Measurements from ENCODE around the gene PCDHGB1. TPM values are rescaled to one million over a fixed set of nuclear protein-coding genes. Genes with fewer than 3 reads are reported as not detected.
"Not testable (repeated sequence)": the region's sequence is repeated elsewhere in the genome, so short reads cannot be mapped to it uniquely, and the experiment has no call there.

The PCDHGB1 gene
- total RNA-seq, 4 donors from 2014 or later, result 3.9 to 7.5 (median 6.0) TPM

GRCh38 chr5:141374627-141375026 lies 24.7 kb downstream of the PCDHGB1 start:
- Histone ChIP-seq H3K4me3 (replicated peaks in 1 of 3) (no peak overlapping the region), H3K27ac (no peak overlapping the region), H3K9me3 (no peaks in the 10 kb centered on the region), H3K4me1 (no peaks in the 10 kb centered on the region), H3K27me3 (no peaks in the 10 kb centered on the region), H3K36me3 (no peaks in the 10 kb centered on the region)
- TF ChIP-seq POLR2A (IDR thresholded peaks at IDR 0.05) (no peak), CTCF (IDR thresholded peaks at IDR 0.05) (no peak)
- intact Hi-C loops (cut with DNase I), result no loop called here
- DNase-seq, result peak; percentile 23 to 32
- 46 to 56% methylated on average over 14 of the region's 14 CpGs for WGBS, 2 donors

- H3K27ac ChIP-seq; intact Hi-C loops (cut with DNase I); H3K9me3 ChIP-seq; H3K4me1 ChIP-seq; DNase-seq; H3K4me3 ChIP-seq (replicated peaks in 1 of 3); H3K36me3 ChIP-seq; H3K27me3 ChIP-seq: not testable (repeated sequence)
- WGBS, 2 donors, result 38 to 42% methylated on average over 12 to 15 of the region's 48 CpGs
Measured at GRCh38 chr5:141375444-141376155, 25.7 kb downstream of the PCDHGB1 start.

GRCh38 chr5:141382469-141383294 lies 32.8 kb downstream of the PCDHGB1 start, which contains the start of gene PCDHGA7:
Gene PCDHGA7 (plus strand): TSS chr5:141382742. CDS start chr5:141382900, 158 bp downstream.
- DNase-seq, result peak in 1 of 2 donors; percentile 22
- intact Hi-C loops (cut with DNase I), result no loop called here
- no peaks in the 10 kb centered on the region for H3K4me1 ChIP-seq
- H3K27ac ChIP-seq, result no peak within 1 kb of the TSS
- no peaks in the 10 kb centered on the region for H3K27me3 ChIP-seq
- H3K36me3 ChIP-seq, result no peaks in the 10 kb centered on the region
- H3K9me3 ChIP-seq, result no peaks in the 10 kb centered on the region
- H3K4me3 ChIP-seq (replicated peaks in 1 of 3), result peak within 1 kb of the TSS in 1 of 3 donors; percentile 16
- TF ChIP-seq POLR2A (IDR thresholded peaks at IDR 0.05) (no peak), CTCF (IDR thresholded peaks at IDR 0.05) (peak in 4 of 6 experiments; percentile 9 to 33 (median 30))
- 9 to 17% methylated on average over 37 of the region's 37 CpGs for WGBS, 2 donors

- 30 to 39% methylated on average over 21 of the region's 21 CpGs for WGBS, 2 donors
- Histone ChIP-seq H3K4me3 (replicated peaks in 1 of 3) (no peak overlapping the region), H3K9me3 (no peaks in the 10 kb centered on the region), H3K27ac (no peak overlapping the region), H3K27me3 (no peaks in the 10 kb centered on the region), H3K36me3 (no peaks in the 10 kb centered on the region), H3K4me1 (no peaks in the 10 kb centered on the region)
- TF ChIP-seq POLR2A (IDR thresholded peaks at IDR 0.05), result no peak
- TF ChIP-seq CTCF (IDR thresholded peaks at IDR 0.05), result no peak
- DNase-seq, result no peak
- intact Hi-C loops (cut with DNase I), result no loop called here
Measured at GRCh38 chr5:141383345-141383744, 33.4 kb downstream of the PCDHGB1 start.

GRCh38 chr5:141384471-141385267 lies 34.8 kb downstream of the PCDHGB1 start:
- H3K36me3 ChIP-seq, result no peaks in the 10 kb centered on the region
- no peak overlapping the region for H3K4me3 ChIP-seq (replicated peaks in 1 of 3)
- no peak overlapping the region for H3K27ac ChIP-seq
- DNase-seq, result no peak
- no peaks in the 10 kb centered on the region for H3K27me3 ChIP-seq
- no peaks in the 10 kb centered on the region for H3K9me3 ChIP-seq
- TF ChIP-seq POLR2A (IDR thresholded peaks at IDR 0.05), result no peak
- no peak for TF ChIP-seq CTCF (IDR thresholded peaks at IDR 0.05)
- 36 to 47% methylated on average over 26 to 39 of the region's 43 CpGs for WGBS, 2 donors
- intact Hi-C loops (cut with DNase I), result no loop called here
- H3K4me1 ChIP-seq, result no peaks in the 10 kb centered on the region

Measured in thyroid gland (tissue), 4 donors.